GM21381 (cell line): ENCODE results near the gene S100A4.

Source experiments
- ATAC-seq: cut with Tn5 transposase; IDR thresholded peaks from one replicate; pipeline ENCODE4 v1.9.1; 2021; ENCODE audit warnings: mild to moderate bottlenecking, moderate library complexity; ENCODE audit not compliant: unreplicated experiment

The S100A4 gene

GRCh38 chr1:153548722-153549688 is 3.4 kb upstream of the S100A4 start, which contains the start of gene S100A3:
Gene S100A3 (minus strand): TSS chr1:153549258. CDS start chr1:153548485, 773 bp downstream.
- ATAC-seq: no peak

DNA sequence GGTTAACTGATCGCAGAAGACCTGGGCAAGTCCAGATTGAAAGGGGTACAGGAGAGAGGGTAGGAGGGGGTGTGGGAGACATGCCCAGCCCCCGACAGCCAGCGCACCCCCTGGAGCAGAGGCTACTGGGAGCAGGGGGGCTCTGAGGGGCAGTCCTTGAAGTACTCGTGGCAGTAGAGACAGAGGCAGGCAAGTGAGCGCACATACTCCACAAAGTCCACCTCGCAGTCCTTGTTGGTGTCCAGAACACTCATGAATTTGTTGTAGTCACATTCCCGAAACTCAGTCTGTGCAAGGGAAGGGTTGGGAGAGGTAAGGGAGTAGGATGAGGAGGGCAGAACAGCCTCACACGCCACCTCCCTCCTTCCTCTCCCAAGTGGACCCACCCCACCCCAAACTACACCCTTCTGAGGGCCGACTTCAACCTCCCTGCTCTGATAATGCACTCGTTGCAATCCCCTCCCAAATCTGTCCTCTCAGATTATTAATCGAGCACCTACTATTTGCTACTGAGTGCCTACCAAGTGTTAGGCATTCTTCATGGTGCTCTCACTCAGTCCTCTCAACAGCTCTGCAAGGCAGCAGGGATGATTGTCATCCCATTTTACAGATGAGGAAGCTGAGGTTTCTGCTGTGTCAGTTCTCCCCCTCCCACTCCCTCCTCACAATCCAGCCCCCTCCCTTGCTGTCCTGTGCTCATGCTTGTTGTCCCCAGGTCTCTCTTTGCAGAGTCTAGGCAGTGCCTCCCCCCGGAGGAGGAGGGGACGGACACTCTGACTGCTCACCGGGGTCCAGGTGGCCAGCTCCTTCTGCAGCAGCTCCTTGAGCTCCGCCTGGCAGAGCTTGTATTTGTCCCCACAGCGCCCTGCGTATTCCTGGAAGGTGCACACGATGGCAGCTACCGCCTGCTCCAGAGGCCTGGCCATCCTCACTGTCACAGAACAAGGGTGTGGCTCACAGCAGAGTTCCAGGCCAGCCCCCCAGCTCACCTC is 2.2 kb upstream of the S100A4 start:
- ATAC-seq: no peak

DNA sequence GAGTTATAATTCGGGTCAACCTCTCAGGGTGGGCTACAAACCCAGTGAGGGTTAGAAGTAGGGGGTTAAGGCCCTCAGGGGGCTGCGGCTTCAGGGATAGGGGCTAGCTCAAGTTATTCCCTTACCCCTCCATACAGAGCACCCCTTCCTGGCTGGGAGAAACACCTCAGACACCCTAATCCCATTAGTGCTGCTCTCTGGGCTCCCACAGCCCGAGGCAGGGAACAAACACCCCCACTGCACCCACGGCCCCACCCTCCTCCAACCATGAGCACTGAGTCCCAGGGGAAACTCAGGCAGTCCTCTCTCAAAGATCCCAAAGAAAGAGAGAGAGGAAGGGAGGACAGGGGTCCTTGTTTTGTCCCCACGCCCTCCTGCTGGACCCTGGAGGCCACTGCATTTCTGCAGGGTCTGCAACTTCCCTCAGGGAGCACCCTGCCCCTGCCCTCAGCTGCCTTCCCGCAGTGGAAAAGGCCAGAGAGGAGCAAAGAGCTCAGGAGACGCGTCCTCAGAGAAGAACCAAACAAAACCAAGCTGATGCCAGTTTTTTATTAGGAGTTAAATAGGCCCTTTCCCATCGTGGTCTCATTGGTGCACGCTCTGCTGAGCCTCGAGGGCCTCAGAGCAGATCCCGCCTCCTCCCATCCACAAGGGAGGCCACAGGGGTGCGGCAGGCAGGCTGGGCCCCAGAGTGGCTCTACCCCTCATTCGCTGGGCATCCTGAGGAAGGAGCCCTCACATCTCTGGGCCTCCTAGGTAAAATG is 1.4 kb upstream of the S100A4 start:
- ATAC-seq: no peak

DNA sequence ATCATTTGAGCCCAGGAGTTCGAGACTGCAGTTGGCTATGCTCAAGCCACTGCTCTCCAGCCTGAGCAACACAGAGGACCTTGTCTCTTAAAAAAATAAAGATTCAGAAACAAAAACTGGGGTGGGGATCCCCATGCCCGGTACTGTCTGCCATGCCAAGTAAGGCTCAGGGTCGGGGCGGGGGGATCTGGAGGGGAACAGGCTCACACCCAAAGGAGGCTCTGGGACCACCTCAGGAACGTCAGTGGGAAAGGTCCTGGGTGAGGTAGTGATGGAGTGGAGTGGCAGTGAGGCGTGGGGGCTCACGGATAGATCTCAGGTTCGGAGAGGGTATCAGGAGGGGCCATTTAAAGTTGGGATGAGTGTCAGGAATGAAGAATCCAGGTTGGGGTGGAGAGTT is 765 bp upstream of the S100A4 start:
- no peak for ATAC-seq

DNA sequence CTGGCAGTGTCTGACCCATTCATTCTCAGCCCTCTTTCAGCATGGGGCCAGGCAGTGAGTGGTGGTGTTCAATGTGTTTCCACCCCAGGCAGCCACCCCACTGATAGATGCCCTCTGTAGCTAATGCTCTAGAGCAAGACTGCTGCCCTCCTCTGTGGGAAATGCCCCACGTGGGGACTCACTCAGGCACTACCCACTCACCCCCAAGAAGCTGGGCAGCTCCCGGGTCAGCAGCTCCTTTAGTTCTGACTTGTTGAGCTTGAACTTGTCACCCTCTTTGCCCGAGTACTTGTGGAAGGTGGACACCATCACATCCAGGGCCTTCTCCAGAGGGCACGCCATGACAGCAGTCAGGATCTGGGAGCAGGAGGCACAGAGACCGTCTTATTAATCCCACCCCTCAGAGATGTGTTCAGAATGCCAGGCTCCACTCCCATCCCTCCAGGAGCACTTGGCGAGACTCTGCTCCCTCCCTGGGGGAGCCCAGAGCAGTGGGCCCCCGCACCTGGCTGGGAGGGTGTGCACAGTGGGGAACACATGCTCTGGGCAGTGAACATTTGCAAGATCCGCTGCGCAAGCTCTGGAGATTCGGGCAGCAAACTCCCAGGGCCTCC is 1.0 kb downstream of the S100A4 start:
- no peak for ATAC-seq

DNA sequence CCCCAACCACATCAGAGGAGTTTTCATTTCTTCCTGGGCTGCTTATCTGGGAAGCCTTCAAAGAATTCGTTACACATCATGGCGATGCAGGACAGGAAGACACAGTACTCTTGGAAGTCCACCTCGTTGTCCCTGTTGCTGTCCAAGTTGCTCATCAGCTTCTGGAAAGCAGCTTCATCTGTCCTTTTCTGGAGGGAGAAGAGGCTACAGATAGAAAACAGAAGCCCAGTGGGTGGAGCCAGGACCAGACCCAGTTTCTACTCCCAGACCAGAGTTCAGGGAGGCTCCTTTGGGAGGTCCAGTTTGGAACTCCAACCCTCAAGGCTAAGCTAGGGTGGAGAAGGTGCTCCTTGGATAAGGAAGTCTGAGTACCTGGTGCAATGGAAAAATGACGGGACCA is 1.9 kb downstream of the S100A4 start:
- ATAC-seq: no peak

GRCh38 chr1:153542956-153543711 is 2.5 kb downstream of the S100A4 start:
- no peak for ATAC-seq

DNA sequence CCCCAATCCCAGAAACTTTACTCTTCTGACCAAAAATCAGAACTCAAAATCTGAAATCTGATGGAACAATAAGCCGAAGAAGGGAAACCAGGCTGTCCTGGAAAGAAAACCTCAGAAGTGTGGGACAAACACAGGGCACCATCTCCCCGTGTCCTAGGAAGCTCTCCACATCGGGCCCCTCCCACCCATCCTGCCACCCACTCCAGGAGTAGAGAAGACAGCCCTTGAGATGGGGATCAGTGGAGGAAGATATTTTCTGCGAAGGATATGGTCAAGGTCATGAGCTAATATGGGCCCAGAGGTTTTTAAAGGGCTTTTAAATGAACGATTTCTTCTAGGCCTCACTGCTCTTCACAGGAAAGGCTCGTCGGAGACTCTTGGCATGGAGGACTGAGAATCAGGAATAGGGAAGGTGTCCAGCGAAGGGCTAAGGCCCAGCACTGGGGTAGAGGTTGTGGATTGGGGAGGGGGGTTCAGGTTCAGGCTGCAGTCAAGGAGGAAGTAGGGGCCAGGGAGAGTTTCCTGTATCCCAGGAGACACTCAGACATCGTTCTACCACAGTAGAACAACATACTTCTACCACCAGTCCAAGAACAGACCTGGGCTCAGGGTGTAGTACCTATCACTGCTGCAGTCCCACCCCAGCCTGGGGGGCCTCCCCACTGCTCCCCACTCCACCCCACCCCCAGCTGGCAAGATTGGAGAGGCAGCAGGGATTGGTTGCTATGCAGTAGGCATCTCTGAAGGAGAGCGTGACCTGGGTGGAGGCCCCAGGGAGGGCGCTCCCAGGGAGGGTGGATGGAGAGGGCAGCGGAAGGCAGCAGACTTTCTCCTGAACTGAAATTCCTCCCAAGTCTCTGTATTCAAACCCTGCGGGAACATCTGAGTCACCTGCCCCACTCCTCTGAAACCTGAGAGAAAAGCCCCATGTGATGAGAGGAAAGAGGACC is 3.7 kb downstream of the S100A4 start:
- ATAC-seq: no peak

DNA sequence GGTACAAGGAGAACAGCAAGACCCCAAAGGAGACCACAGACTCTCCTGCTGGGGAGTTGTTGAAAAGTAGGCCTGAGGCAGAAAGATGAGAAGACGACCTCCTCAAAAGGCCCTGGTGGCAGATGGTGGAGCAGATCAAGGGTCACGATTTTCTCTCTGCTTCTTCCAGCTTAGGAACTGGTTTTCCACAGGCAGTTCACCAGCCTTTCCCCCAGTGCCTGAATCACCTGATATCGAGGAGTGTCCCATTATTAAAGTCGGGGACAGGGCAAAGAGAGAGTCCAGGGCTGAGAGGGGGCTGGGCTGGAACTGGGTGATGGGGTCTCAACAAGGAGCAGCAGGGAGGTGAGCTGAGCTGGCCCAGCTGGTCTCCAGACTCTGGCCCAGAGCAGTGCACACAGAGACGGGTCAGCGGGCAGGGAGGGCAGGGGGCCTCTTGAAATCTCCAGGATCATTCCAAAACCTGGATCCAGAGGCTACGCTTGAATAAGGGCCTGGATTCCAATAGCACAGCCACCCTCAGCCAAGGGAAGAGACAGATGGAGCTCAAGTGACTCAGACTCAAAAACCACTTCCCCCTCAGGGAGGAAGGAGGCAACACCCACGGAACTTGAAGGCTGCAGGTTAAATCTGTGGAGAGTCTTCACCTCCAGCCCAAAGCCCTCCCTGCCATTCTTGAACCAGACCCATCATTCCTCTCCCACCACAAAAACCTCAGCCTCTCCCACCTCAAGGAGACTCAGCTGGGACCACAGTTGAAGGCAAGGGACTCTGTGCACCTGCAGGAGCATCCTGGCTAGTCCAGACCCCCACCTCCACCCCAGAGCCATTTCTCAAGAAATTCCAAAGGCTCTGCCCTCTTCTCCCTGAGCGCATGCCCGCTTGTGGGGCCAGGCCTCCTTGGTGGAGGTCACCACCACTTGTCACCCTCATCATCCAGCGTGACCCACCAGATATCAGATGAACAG is 4.9 kb downstream of the S100A4 start, which contains the start of gene S100A5:
TSS of gene S100A5 (minus strand) at position 541 of the 968 bp plus-strand sequence. CDS start 743 bp downstream, outside the sequence.
- no peak for ATAC-seq

DNA sequence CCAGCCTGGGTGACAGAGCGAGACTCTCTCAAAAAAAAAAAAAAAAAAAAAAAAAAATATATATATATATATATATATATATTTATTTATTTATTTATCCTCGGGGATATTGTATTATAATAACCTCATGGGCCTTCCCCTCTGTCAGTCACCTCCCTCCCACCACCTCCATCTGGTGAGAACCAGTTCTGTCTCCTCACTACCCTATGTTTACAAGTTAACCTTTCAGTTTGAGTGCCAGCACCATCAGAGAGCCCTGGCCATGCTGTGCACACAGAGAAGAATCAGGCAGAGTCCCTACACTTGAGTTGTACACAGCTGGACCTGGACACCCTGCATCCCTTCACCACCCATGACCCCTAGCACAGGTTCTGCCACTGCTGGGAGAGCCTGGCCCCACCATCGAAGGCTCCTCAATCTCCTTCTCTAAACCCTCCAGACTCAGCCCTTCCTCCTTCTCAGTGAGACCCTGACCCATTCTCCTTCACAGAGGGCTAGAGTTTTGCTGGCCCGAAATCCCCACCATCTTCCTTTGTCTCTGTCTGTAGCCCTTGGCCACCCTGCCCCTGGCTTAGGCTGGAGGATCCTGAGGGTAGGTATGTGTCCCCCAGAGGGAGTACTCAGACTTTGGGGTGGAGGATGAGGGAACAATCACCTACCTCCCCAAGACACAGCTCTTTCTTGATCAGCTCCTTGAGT is 6.1 kb downstream of the S100A4 start:
- no peak for ATAC-seq

- ATAC-seq: no peak
Observed at GRCh38 chr1:153538315-153538821, 7.2 kb downstream of the S100A4 start.

- no peak for ATAC-seq
Observed at GRCh38 chr1:153537376-153537730, 8.3 kb downstream of the S100A4 start.

- ATAC-seq: no peak
Observed at GRCh38 chr1:153536671-153537375, 8.8 kb downstream of the S100A4 start.

GRCh38 chr1:153536012-153536670 is 9.5 kb downstream of the S100A4 start:
- ATAC-seq: no peak
